Neural cell (in vitro differentiated cells): ENCODE data around the gene SH3BP5.

Experiments used
- EP300 ChIP-seq: fragments of 450-650 bp; conservative IDR thresholded peaks from 2 replicates; pipeline ENCODE4 v1.6.1; 2014; ENCODE audit warnings: antibody characterized with exemption, mild to moderate bottlenecking, moderate library complexity; ENCODE audit not compliant: poor library complexity, severe bottlenecking
- EZH2 ChIP-seq: fragments of 200-600, 300-800 bp; shearing (Covaris generic), sonication (generic); IDR thresholded peaks from 2 replicates; pipeline ENCODE4 v1.6.1; 2014; ENCODE audit warnings: antibody characterized with exemption, low read length, borderline replicate concordance, mild to moderate bottlenecking; ENCODE audit not compliant: insufficient read depth, poor library complexity, severe bottlenecking
- MXI1 ChIP-seq: fragments of 450-650 bp; conservative IDR thresholded peaks from 2 replicates; pipeline ENCODE4 v1.6.1; 2014; ENCODE audit warnings: antibody characterized with exemption, mild to moderate bottlenecking; ENCODE audit not compliant: poor library complexity, severe bottlenecking
- POLR2AphosphoS5 ChIP-seq: IDR thresholded peaks from 2 replicates; pipeline ENCODE4 v1.6.1; 2012
- RAD21 ChIP-seq: fragments of 450-650 bp; conservative IDR thresholded peaks from 2 replicates; pipeline ENCODE4 v1.6.1; 2014; ENCODE audit warnings: antibody characterized with exemption, mild to moderate bottlenecking, moderate library complexity
- TF ChIP-seq, protein P1 (sequence below): fragments of 450-650 bp; IDR thresholded peaks from 2 replicates; pipeline ENCODE4 v1.5.1; 2014; ENCODE audit warnings: antibody characterized with exemption, mild to moderate bottlenecking, moderate library complexity; ENCODE audit not compliant: poor library complexity, severe bottlenecking
- TF ChIP-seq, protein P2 (sequence below): IDR thresholded peaks from 2 replicates; pipeline ENCODE4 v1.6.1; 2012; ENCODE audit warnings: borderline replicate concordance

DNA sequence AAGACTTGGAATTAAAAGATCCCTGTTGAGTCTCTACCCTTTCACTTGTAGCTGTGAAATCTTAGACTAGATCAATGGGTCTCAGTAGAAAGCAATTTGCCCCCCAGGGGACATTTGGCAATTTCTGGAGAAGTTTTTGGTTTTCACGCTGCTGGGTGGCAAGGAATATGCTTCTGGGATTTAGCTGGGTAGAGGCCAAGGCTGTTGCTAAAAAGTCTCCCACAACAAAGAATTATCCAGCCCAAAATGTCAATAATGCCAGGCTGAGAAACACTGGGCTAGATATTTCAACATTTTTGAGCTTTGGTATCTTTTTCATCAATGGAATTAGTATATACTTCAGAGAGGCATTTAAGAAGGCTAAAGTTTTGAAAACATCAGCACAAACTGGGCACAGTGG, 117.6 kb downstream of the SH3BP5 start:
- no peak for TF ChIP-seq MXI1
- TF ChIP-seq, protein P1, sequence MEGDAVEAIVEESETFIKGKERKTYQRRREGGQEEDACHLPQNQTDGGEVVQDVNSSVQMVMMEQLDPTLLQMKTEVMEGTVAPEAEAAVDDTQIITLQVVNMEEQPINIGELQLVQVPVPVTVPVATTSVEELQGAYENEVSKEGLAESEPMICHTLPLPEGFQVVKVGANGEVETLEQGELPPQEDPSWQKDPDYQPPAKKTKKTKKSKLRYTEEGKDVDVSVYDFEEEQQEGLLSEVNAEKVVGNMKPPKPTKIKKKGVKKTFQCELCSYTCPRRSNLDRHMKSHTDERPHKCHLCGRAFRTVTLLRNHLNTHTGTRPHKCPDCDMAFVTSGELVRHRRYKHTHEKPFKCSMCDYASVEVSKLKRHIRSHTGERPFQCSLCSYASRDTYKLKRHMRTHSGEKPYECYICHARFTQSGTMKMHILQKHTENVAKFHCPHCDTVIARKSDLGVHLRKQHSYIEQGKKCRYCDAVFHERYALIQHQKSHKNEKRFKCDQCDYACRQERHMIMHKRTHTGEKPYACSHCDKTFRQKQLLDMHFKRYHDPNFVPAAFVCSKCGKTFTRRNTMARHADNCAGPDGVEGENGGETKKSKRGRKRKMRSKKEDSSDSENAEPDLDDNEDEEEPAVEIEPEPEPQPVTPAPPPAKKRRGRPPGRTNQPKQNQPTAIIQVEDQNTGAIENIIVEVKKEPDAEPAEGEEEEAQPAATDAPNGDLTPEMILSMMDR, result no peak
- TF ChIP-seq POLR2AphosphoS5, result no peak
- TF ChIP-seq, protein P2, sequence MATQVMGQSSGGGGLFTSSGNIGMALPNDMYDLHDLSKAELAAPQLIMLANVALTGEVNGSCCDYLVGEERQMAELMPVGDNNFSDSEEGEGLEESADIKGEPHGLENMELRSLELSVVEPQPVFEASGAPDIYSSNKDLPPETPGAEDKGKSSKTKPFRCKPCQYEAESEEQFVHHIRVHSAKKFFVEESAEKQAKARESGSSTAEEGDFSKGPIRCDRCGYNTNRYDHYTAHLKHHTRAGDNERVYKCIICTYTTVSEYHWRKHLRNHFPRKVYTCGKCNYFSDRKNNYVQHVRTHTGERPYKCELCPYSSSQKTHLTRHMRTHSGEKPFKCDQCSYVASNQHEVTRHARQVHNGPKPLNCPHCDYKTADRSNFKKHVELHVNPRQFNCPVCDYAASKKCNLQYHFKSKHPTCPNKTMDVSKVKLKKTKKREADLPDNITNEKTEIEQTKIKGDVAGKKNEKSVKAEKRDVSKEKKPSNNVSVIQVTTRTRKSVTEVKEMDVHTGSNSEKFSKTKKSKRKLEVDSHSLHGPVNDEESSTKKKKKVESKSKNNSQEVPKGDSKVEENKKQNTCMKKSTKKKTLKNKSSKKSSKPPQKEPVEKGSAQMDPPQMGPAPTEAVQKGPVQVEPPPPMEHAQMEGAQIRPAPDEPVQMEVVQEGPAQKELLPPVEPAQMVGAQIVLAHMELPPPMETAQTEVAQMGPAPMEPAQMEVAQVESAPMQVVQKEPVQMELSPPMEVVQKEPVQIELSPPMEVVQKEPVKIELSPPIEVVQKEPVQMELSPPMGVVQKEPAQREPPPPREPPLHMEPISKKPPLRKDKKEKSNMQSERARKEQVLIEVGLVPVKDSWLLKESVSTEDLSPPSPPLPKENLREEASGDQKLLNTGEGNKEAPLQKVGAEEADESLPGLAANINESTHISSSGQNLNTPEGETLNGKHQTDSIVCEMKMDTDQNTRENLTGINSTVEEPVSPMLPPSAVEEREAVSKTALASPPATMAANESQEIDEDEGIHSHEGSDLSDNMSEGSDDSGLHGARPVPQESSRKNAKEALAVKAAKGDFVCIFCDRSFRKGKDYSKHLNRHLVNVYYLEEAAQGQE, result no peak
- no peak for TF ChIP-seq EP300
- no peak for TF ChIP-seq EZH2
- TF ChIP-seq RAD21, result no peak
